Endothelial cell of umbilical vein (primary cell): ENCODE results near the gene SIRPA. TPM values are rescaled to one million over a fixed set of nuclear protein-coding genes. Genes with fewer than 3 reads are reported as not detected.

Experiments
- BruUV-seq: library from RNA; stranded (reverse); fragments of 400-500 nt; replicated peaks from 2 replicates; lab custom pipeline; 2021; lab: Mats Ljungman, UMichigan
- CTCF ChIA-PET: fragments of 300-600, 350-600 bp; sonication (Branson Sonifier 250); formaldehyde crosslinking; loops from one replicate; lab custom pipeline; 2021; ENCODE audit warnings: antibody characterized with exemption, inconsistent platforms; lab: Charles Lee
- POLR2A ChIA-PET: fragments of 300-600, 350-600 bp; sonication (Branson Sonifier 250); formaldehyde crosslinking; loops from one replicate; lab custom pipeline; 2021; ENCODE audit warnings: antibody characterized with exemption, inconsistent platforms; lab: Charles Lee
- DNase-seq: peaks from one replicate; pipeline ENCODE4 v3.0.0-alpha.2; 2011; ENCODE audit warnings: low read depth, low spot score
- FAIRE-seq: peaks from 2 replicates; lab custom pipeline; 2011; peaks lifted over from hg19 to GRCh38; lab: Jason Lieb, UNC
- H2AFZ ChIP-seq: 2 replicates; pipeline ENCODE4 v1.6.0; 2012; ENCODE audit warnings: low read depth, low read length, control low read depth, inconsistent platforms
- H3K27ac ChIP-seq: 2 replicates; pipeline ENCODE4 v1.5.1; 2011; ENCODE audit warnings: low read depth, mild to moderate bottlenecking, control low read depth, low read length, moderate library complexity; ENCODE audit not compliant: insufficient read depth
- H3K27me3 ChIP-seq, 2 experiments: 2 replicates each; pipeline versions ENCODE4 v1.6.0 to v1.6.1; 2011; ENCODE audit warnings: low read length in 2 of 2, mixed read lengths in 1 of 2; ENCODE audit not compliant: control insufficient read depth in 2 of 2, insufficient read depth in 2 of 2
- H3K36me3 ChIP-seq, 2 experiments: 2 replicates in 1 of 2; 3 replicates in 1 of 2; pipeline ENCODE4 v1.5.1; 2011; ENCODE audit warnings: low read length in 2 of 2, mild to moderate bottlenecking in 1 of 2, moderate library complexity in 1 of 2; ENCODE audit not compliant: control insufficient read depth in 2 of 2, insufficient read depth in 2 of 2; ENCODE audit errors: extremely low read depth in 1 of 2
- H3K4me1 ChIP-seq: 3 replicates; pipeline ENCODE4 v1.5.1; 2011; ENCODE audit warnings: mild to moderate bottlenecking, low read length; ENCODE audit not compliant: control insufficient read depth, insufficient read depth; ENCODE audit errors: extremely low read depth
- H3K4me2 ChIP-seq: 2 replicates; pipeline ENCODE4 v1.6.1; 2011; ENCODE audit warnings: low read length, control low read depth, mixed read lengths; ENCODE audit not compliant: insufficient read depth
- H3K4me3 ChIP-seq, 3 experiments: fragments of 200-600 bp in 1 of 3; sonication (generic), shearing (Covaris generic) in 1 of 3; replicated peaks in 1 of 3; 2 replicates each; pipeline ENCODE4 v1.5.1; 2011 to 2016; ENCODE audit warnings: control low read depth in 3 of 3, low read length in 3 of 3, mild to moderate bottlenecking in 2 of 3, inconsistent platforms in 1 of 3, low read depth in 1 of 3, moderate library complexity in 1 of 3; ENCODE audit not compliant: insufficient read depth in 1 of 3
- H3K79me2 ChIP-seq: 2 replicates; pipeline ENCODE4 v1.6.0; 2012; ENCODE audit warnings: low read length, inconsistent platforms; ENCODE audit not compliant: control insufficient read depth, insufficient read depth
- H3K9ac ChIP-seq: replicated peaks from 2 replicates; pipeline ENCODE3; 2011; ENCODE audit warnings: low read length, control low read depth; ENCODE audit not compliant: insufficient read depth; ENCODE audit errors: extremely low read depth
- H3K9me1 ChIP-seq: replicated peaks from 3 replicates; pipeline ENCODE4 v1.6.0; 2011; ENCODE audit warnings: mild to moderate bottlenecking, low read length; ENCODE audit not compliant: control insufficient read depth, insufficient read depth; ENCODE audit errors: extremely low read depth
- H3K9me3 ChIP-seq: replicated peaks from 2 replicates; pipeline ENCODE4 v1.5.1; 2012; ENCODE audit warnings: low read length, inconsistent platforms; ENCODE audit not compliant: control insufficient read depth, insufficient read depth
- H4K20me1 ChIP-seq: replicated peaks from 2 replicates; pipeline ENCODE3; 2011; ENCODE audit warnings: mild to moderate bottlenecking, low read length; ENCODE audit not compliant: control insufficient read depth, insufficient read depth; ENCODE audit errors: extremely low read depth
- EZH2 ChIP-seq: IDR thresholded peaks from 2 replicates; pipeline ENCODE4 v1.6.1; 2012; ENCODE audit warnings: borderline replicate concordance, low read depth, mild to moderate bottlenecking, moderate library complexity, low read length, inconsistent platforms; ENCODE audit not compliant: severe bottlenecking
- FOS ChIP-seq: IDR thresholded peaks from 2 replicates; pipeline ENCODE4 v1.6.1; 2011; ENCODE audit warnings: mild to moderate bottlenecking, low read length, moderate library complexity, borderline replicate concordance; ENCODE audit not compliant: insufficient read depth
- GATA2 ChIP-seq: IDR thresholded peaks from 2 replicates; pipeline ENCODE4 v1.7.0; 2011; ENCODE audit warnings: low read depth, mild to moderate bottlenecking, moderate library complexity, mixed read lengths, low read length; ENCODE audit not compliant: insufficient read length, insufficient read depth
- JUN ChIP-seq: IDR thresholded peaks from 2 replicates; pipeline ENCODE4 v1.6.1; 2011; ENCODE audit warnings: borderline replicate concordance, low read depth; ENCODE audit not compliant: insufficient read length, insufficient read depth
- MYC ChIP-seq: IDR thresholded peaks from one replicate; pipeline ENCODE4 v1.6.1; 2011; ENCODE audit warnings: mild to moderate bottlenecking, low read depth, low read length
- POLR2A ChIP-seq: IDR thresholded peaks from 2 replicates; pipeline ENCODE4 v1.6.1; 2012; ENCODE audit warnings: low read depth, mild to moderate bottlenecking, control low read depth, low read length
- POLR2AphosphoS5 ChIP-seq: IDR thresholded peaks from 2 replicates; pipeline ENCODE4 v1.6.1; 2012; ENCODE audit warnings: low read depth, mild to moderate bottlenecking, control low read depth, low read length, moderate library complexity; ENCODE audit not compliant: insufficient read depth
- dilution Hi-C: fragments of 300-500 bp; cut with MboI; formaldehyde crosslinking; loops from one replicate; pipeline ENCODE4 v1.15.0; 2019; ENCODE audit warnings: low sequenced_read_pairs; ENCODE audit not compliant: extremely low pct_ligation_motif_present
- intact Hi-C: fragments of 100-400 bp; cut with micrococcal nuclease; formaldehyde crosslinking; loops from one replicate; pipeline ENCODE4 v1.10.0; 2022
- polyA plus RNA-seq, 4 experiments: library from polyadenylated mRNA; depleted of rRNA in 3 of 4; stranded (reverse) in 3 of 4; unstranded in 1 of 4; fragments of >200 nt; gene quantifications; 2 replicates each; pipeline versions ENCODE4 v1.2.1 to v1.2.3, GENCODE V29; 2011 to 2012; ENCODE audit warnings: missing spikeins in 1 of 4
- total RNA-seq: library from RNA; stranded (reverse); gene quantifications from 2 replicates; pipeline ENCODE4 v1.2.3, GENCODE V29; 2021
- TF ChIP-seq, protein P1 (sequence below): IDR thresholded peaks from 2 replicates; pipeline ENCODE4 v1.6.1; 2011; ENCODE audit not compliant: insufficient read depth, insufficient read length
- TF ChIP-seq, protein P2 (sequence below), 2 donors: IDR thresholded peaks; 1 replicate in 1 of 2; 2 replicates in 1 of 2; pipeline ENCODE4 v1.5.1; 2011; ENCODE audit warnings: low read length in 2 of 2, mild to moderate bottlenecking in 2 of 2, moderate library complexity in 2 of 2, control low read depth in 1 of 2, inconsistent platforms in 1 of 2, low read depth in 1 of 2; ENCODE audit not compliant: insufficient read depth in 1 of 2; ENCODE audit errors: extremely low read depth in 1 of 2

The SIRPA gene
- total and polyA plus RNA-seq, 2 donors (not counting 3 experiments of a cell fraction or from before 2014, with no cell fraction given), result 29.9 to 59.2 TPM

DNA sequence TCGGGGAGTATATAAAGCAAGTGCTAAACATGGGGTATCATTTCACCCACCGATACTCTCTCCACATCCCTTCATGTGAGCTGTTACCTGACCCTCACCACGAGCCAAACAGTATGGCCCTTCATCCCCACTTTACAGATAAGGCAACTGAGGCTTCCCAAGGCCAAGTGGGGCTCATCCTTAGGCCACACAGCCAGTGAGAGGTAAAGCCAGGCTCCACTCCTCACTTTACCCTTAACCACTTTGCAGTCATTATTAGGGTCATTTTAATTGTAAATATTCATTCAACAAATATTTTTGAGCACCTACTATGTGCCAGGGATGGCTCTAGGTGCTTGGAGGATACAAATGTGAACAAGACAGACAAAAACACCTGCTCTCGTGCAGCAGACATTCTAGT is 7.0 kb downstream of the SIRPA start:
- no peak overlapping the region for H2AFZ ChIP-seq
- H3K4me3 ChIP-seq, result no peak overlapping the region
- H3K4me1 ChIP-seq, result no peaks in the 10 kb centered on the region
- H3K27me3 ChIP-seq, result no peaks in the 10 kb centered on the region
- dilution Hi-C loops, result no loop called here
- intact Hi-C loops, result no loop called here
- H3K36me3 ChIP-seq, result peaks cover 0 to 3% of the 10 kb centered on the region in 2 experiments
- H3K9ac ChIP-seq, result no peak overlapping the region
- H3K4me2 ChIP-seq, result no peak overlapping the region
- ChIA-PET POLR2A (no interaction called here), CTCF (interaction anchor here (0.8 to 4.5 kb wide), 4 partner anchors 23 to 270 kb away, joined by 3 to 34 read pairs (median 4); no protein-coding TSS in a partner anchor)
- FAIRE-seq (no peak), DNase-seq (no peak)
- no peaks in the 10 kb centered on the region for H3K9me3 ChIP-seq
- TF ChIP-seq EZH2 (no peak), FOS (no peak), POLR2A (no peak), JUN (no peak), GATA2 (no peak), POLR2AphosphoS5 (no peak), MYC (no peak)
- TF ChIP-seq, protein P1, sequence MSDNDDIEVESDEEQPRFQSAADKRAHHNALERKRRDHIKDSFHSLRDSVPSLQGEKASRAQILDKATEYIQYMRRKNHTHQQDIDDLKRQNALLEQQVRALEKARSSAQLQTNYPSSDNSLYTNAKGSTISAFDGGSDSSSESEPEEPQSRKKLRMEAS, result no peak
- TF ChIP-seq, protein P2, sequence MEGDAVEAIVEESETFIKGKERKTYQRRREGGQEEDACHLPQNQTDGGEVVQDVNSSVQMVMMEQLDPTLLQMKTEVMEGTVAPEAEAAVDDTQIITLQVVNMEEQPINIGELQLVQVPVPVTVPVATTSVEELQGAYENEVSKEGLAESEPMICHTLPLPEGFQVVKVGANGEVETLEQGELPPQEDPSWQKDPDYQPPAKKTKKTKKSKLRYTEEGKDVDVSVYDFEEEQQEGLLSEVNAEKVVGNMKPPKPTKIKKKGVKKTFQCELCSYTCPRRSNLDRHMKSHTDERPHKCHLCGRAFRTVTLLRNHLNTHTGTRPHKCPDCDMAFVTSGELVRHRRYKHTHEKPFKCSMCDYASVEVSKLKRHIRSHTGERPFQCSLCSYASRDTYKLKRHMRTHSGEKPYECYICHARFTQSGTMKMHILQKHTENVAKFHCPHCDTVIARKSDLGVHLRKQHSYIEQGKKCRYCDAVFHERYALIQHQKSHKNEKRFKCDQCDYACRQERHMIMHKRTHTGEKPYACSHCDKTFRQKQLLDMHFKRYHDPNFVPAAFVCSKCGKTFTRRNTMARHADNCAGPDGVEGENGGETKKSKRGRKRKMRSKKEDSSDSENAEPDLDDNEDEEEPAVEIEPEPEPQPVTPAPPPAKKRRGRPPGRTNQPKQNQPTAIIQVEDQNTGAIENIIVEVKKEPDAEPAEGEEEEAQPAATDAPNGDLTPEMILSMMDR (IDR thresholded peaks at IDR 0.05; ENCODE audit: extremely low read depth in 1 of 2, insufficient read depth in 1 of 2, low read depth in 1 of 2, low read length in 2 of 2), result no peak
- peaks cover 8% of the 10 kb centered on the region for H3K79me2 ChIP-seq
- BruUV-seq, result no TSS peak
- no peaks in the 10 kb centered on the region for H4K20me1 ChIP-seq
- H3K9me1 ChIP-seq, result no peaks in the 10 kb centered on the region
- no peak overlapping the region for H3K27ac ChIP-seq
